H9 (cell line): ENCODE results near the gene ARHGAP8. TPM values are rescaled to one million over a fixed set of nuclear protein-coding genes. Genes with fewer than 3 reads are reported as not detected.

Source experiments
- DNase-seq: peaks from one replicate; pipeline ENCODE4 v3.0.0-alpha.2; 2017
- H2AFZ ChIP-seq: one replicate; pipeline ENCODE4 v1.6.1; 2013; ENCODE audit warnings: mild to moderate bottlenecking, low read length, control low read depth, moderate library complexity
- H2AK5ac ChIP-seq: 2 replicates; pipeline ENCODE4 v1.6.1; 2013; ENCODE audit warnings: low read length, control low read depth, mixed read lengths; ENCODE audit not compliant: insufficient read length
- H2BK120ac ChIP-seq: one replicate; pipeline ENCODE4 v1.6.1; 2013; ENCODE audit warnings: low read depth, mild to moderate bottlenecking, low read length, control low read depth, inconsistent platforms; ENCODE audit not compliant: poor library complexity, severe bottlenecking
- H2BK12ac ChIP-seq: 2 replicates; pipeline ENCODE4 v1.6.1; 2013; ENCODE audit warnings: low read length, control low read depth, mixed read lengths, low read depth; ENCODE audit not compliant: insufficient read length
- H2BK15ac ChIP-seq: 2 replicates; pipeline ENCODE4 v1.6.1; 2013; ENCODE audit warnings: low read depth, low read length, control low read depth
- H2BK20ac ChIP-seq: one replicate; pipeline ENCODE4 v1.6.1; 2013; ENCODE audit warnings: low read depth, mild to moderate bottlenecking, low read length, control low read depth, inconsistent platforms; ENCODE audit not compliant: poor library complexity, severe bottlenecking
- H2BK5ac ChIP-seq: 2 replicates; pipeline ENCODE4 v1.6.1; 2013; ENCODE audit warnings: low read length, control low read depth, mixed read lengths; ENCODE audit not compliant: insufficient read length
- H3K14ac ChIP-seq: 2 replicates; pipeline ENCODE4 v1.6.1; 2013; ENCODE audit warnings: low read length, control low read depth; ENCODE audit not compliant: insufficient read depth
- H3K18ac ChIP-seq: 2 replicates; pipeline ENCODE4 v1.6.1; 2013; ENCODE audit warnings: low read depth, mild to moderate bottlenecking, mixed read lengths, low read length, control low read depth; ENCODE audit not compliant: insufficient read length
- H3K23ac ChIP-seq: 2 replicates; pipeline ENCODE4 v1.6.1; 2013; ENCODE audit warnings: low read length, control low read depth, mixed read lengths, low read depth; ENCODE audit not compliant: insufficient read length
- H3K23me2 ChIP-seq: 2 replicates; pipeline ENCODE4 v1.6.1; 2013; ENCODE audit warnings: low read depth, mild to moderate bottlenecking, mixed read lengths, low read length, control low read depth; ENCODE audit not compliant: insufficient read length, poor library complexity, severe bottlenecking
- H3K27ac ChIP-seq: 2 replicates; pipeline ENCODE4 v1.5.1; 2013; ENCODE audit warnings: low read length, control low read depth, mixed read lengths, low read depth; ENCODE audit not compliant: insufficient read length
- H3K27me3 ChIP-seq: 2 replicates; pipeline ENCODE4 v1.6.1; 2013; ENCODE audit warnings: low read length, control low read depth, inconsistent platforms; ENCODE audit not compliant: insufficient read depth
- H3K4ac ChIP-seq: 2 replicates; pipeline ENCODE4 v1.6.1; 2013; ENCODE audit warnings: low read depth, mild to moderate bottlenecking, control low read depth, inconsistent platforms, low read length, moderate library complexity
- H3K4me1 ChIP-seq: 2 replicates; pipeline ENCODE4 v1.6.1; 2013; ENCODE audit warnings: low read length, control low read depth, inconsistent platforms; ENCODE audit not compliant: insufficient read depth
- H3K4me2 ChIP-seq: 2 replicates; pipeline ENCODE4 v1.6.1; 2013; ENCODE audit warnings: low read length, control low read depth, mixed read lengths; ENCODE audit not compliant: insufficient read length, insufficient read depth
- H3K56ac ChIP-seq: 2 replicates; pipeline ENCODE4 v1.6.1; 2013; ENCODE audit warnings: low read depth, mild to moderate bottlenecking, mixed read lengths, low read length, control low read depth; ENCODE audit not compliant: insufficient read length
- H3K79me1 ChIP-seq: 2 replicates; pipeline ENCODE4 v1.6.1; 2013; ENCODE audit warnings: low read depth, mild to moderate bottlenecking, moderate library complexity, low read length, control low read depth, inconsistent platforms; ENCODE audit not compliant: insufficient read depth, poor library complexity, severe bottlenecking
- H3K79me2 ChIP-seq: 2 replicates; pipeline ENCODE4 v1.6.1; 2013; ENCODE audit warnings: low read length, control low read depth, inconsistent platforms; ENCODE audit not compliant: insufficient read depth
- H3K9ac ChIP-seq: 2 replicates; pipeline ENCODE4 v1.6.1; 2013; ENCODE audit warnings: low read length, control low read depth, mixed read lengths; ENCODE audit not compliant: insufficient read length; ENCODE audit errors: extremely low read depth
- H3K9me3 ChIP-seq: one replicate; pipeline ENCODE4 v1.6.1; 2013; ENCODE audit warnings: low read depth, low read length, inconsistent platforms; ENCODE audit not compliant: control insufficient read depth
- H3T11ph ChIP-seq: one replicate; pipeline ENCODE4 v1.6.1; 2013; ENCODE audit warnings: mild to moderate bottlenecking, low read length, control low read depth, inconsistent platforms
- H4K20me1 ChIP-seq: one replicate; pipeline ENCODE4 v1.6.1; 2013; ENCODE audit not compliant: control insufficient read depth, insufficient read length, insufficient read depth
- H4K5ac ChIP-seq: 2 replicates; pipeline ENCODE4 v1.6.1; 2013; ENCODE audit warnings: low read depth, mild to moderate bottlenecking, mixed read lengths, low read length, control low read depth; ENCODE audit not compliant: insufficient read length
- H4K8ac ChIP-seq: replicated peaks from 2 replicates; pipeline ENCODE4 v1.6.1; 2013; ENCODE audit warnings: low read length, control low read depth, mixed read lengths, low read depth; ENCODE audit not compliant: insufficient read length
- H4K91ac ChIP-seq: 2 replicates; pipeline ENCODE4 v1.6.1; 2013; ENCODE audit warnings: low read depth, mild to moderate bottlenecking, moderate library complexity, mixed read lengths, low read length, control low read depth; ENCODE audit not compliant: insufficient read length
- H3K27ac Mint-ChIP-seq, 3 experiments: 2 replicates in 2 of 3; 3 replicates in 1 of 3; pipeline ENCODE4 v1.8.0; 2020 to 2021; ENCODE audit warnings: mixed read lengths in 3 of 3, mild to moderate bottlenecking in 1 of 3, moderate library complexity in 1 of 3
- H3K27me3 Mint-ChIP-seq: 2 replicates; pipeline ENCODE4 v1.8.0; 2021; ENCODE audit warnings: low read depth, mild to moderate bottlenecking, moderate library complexity, mixed read lengths
- H3K36me3 Mint-ChIP-seq, 3 experiments: 2 replicates in 2 of 3; 3 replicates in 1 of 3; pipeline ENCODE4 v1.8.0; 2020 to 2021; ENCODE audit warnings: low read depth in 3 of 3, mixed read lengths in 3 of 3; ENCODE audit not compliant: insufficient read depth in 1 of 3
- H3K4me1 Mint-ChIP-seq, 2 experiments: 2 replicates each; pipeline ENCODE4 v1.8.0; 2020; ENCODE audit warnings: mixed read lengths in 2 of 2
- H3K4me3 Mint-ChIP-seq, 2 experiments: 2 replicates in 1 of 2; 3 replicates in 1 of 2; pipeline ENCODE4 v1.8.0; 2020 to 2021; ENCODE audit warnings: mild to moderate bottlenecking in 2 of 2, mixed read lengths in 2 of 2, moderate library complexity in 1 of 2
- H3K9me3 Mint-ChIP-seq, 2 experiments: 2 replicates in 1 of 2; 3 replicates in 1 of 2; pipeline ENCODE4 v1.8.0; 2020; ENCODE audit warnings: mild to moderate bottlenecking in 2 of 2, mixed read lengths in 2 of 2, moderate library complexity in 1 of 2
- WGBS: extraction: QIAGEN DNeasy Blood & Tissue Kit; methylation state at CpG from one replicate; pipeline ENCODE4 v1.1.7; 2013; ENCODE audit warnings: missing lambda C conversion rate, low lambda C conversion rate, mixed read lengths; ENCODE audit not compliant: insufficient read length; ENCODE audit errors: extremely low coverage; 5-methylcytosine and 5-hydroxymethylcytosine counted together
- total RNA-seq: library from RNA; stranded (reverse); gene quantifications from 2 replicates; pipeline ENCODE4 v1.2.1, GENCODE V29; 2021
- TF ChIP-seq, protein P1 (sequence below): fragments of 200-600 bp; sonication (generic); conservative IDR thresholded peaks from 3 replicates; pipeline ENCODE4 v1.8.0; 2021; ENCODE audit warnings: antibody characterized with exemption, mild to moderate bottlenecking

The ARHGAP8 gene
- total RNA-seq, 1 experiment from 2014 or later, result 35.4 TPM

DNA sequence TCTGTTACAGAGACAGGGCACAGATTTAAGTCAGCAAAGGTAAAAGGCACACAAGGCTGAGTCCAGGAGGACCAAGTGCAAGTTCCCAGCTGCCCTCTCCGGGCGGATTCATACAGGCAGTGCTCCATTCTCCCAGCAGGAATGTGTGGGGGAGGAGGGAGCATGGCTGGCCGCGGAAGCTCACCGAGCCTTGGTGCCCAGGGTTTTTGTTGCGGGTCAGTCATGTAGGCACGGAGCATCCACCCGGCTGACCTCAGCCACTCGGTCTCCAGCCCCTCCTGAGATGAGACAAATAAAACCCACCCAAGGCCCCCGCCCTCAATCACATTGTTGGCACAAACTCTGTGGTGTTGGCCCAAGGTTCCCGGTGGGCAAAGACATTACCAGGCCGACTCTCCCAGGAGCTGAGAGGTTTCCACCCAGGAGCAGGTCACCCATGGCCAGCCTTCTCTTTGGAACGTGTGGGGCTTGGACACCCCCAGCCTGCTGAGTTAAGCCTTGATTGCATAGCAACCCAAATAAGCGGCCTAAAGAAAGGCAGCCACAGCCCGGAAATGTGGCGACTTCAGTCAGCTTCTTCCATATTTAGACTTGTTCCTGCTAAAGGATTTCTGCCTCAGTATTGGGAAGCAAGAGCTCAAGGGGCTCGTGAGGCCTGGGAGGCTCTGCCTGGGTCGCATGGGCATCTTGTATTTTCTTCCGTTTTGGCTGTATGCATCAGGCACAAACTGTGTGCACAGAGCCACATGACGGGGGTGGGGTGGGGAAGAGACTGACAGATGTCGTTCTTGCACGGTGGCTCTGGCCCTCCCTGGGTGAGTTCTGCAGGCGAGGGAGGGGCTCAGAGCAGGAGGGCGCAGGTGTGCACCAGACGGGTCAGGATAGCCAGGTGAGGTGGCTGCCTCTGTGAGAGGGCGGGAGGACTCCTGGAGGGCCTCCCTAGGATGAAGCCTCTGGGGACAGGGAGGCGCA is 63.0 kb downstream of the ARHGAP8 start:
- H2AFZ ChIP-seq, result no peak overlapping the region
- H3K9me3 Mint-ChIP-seq, result peaks cover 6 to 12% of the 10 kb centered on the region in 2 experiments; a peak in 2 of 5 replicates
- peaks cover 6% of the 10 kb centered on the region for H3K9me3 ChIP-seq
- peaks cover 26 to 38% (median 27%) of the 10 kb centered on the region in 3 experiments; a peak in 6 of 7 replicates for H3K36me3 Mint-ChIP-seq
- no peak overlapping the region for H3K56ac ChIP-seq
- no peak overlapping the region for H2AK5ac ChIP-seq
- no peaks in the 10 kb centered on the region for H3K23me2 ChIP-seq
- H3K14ac ChIP-seq, result no peak overlapping the region; the same call in 1 of the 2 replicates
- TF ChIP-seq, protein P1, sequence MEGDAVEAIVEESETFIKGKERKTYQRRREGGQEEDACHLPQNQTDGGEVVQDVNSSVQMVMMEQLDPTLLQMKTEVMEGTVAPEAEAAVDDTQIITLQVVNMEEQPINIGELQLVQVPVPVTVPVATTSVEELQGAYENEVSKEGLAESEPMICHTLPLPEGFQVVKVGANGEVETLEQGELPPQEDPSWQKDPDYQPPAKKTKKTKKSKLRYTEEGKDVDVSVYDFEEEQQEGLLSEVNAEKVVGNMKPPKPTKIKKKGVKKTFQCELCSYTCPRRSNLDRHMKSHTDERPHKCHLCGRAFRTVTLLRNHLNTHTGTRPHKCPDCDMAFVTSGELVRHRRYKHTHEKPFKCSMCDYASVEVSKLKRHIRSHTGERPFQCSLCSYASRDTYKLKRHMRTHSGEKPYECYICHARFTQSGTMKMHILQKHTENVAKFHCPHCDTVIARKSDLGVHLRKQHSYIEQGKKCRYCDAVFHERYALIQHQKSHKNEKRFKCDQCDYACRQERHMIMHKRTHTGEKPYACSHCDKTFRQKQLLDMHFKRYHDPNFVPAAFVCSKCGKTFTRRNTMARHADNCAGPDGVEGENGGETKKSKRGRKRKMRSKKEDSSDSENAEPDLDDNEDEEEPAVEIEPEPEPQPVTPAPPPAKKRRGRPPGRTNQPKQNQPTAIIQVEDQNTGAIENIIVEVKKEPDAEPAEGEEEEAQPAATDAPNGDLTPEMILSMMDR, result no peak
- H4K8ac ChIP-seq, result no peak overlapping the region
- no peak overlapping the region for H3T11ph ChIP-seq
- no peak overlapping the region for H4K5ac ChIP-seq
- H2BK12ac ChIP-seq, result no peak overlapping the region
- H3K4ac ChIP-seq, result no peak overlapping the region
- H3K27ac ChIP-seq, result no peak overlapping the region
- no peak overlapping the region for H3K23ac ChIP-seq
- H3K9ac ChIP-seq, result no peak overlapping the region
- no peaks in the 10 kb centered on the region for H4K20me1 ChIP-seq
- H3K27ac Mint-ChIP-seq, result peak overlapping the region in 2 of 3 experiments; percentile 34 to 67; a peak in 3 of 7 replicates
- H3K27me3 ChIP-seq, result no peaks in the 10 kb centered on the region
- H3K79me1 ChIP-seq, result no peaks in the 10 kb centered on the region
- H3K18ac ChIP-seq, result no peak overlapping the region
- peaks cover 3% of the 10 kb centered on the region; the same call in 1 of the 2 replicates for H3K4me1 ChIP-seq
- H3K4me1 Mint-ChIP-seq, result peaks cover 11 to 19% of the 10 kb centered on the region in 2 experiments
- H2BK5ac ChIP-seq, result no peak overlapping the region
- no peak for DNase-seq
- no peak overlapping the region for H3K4me2 ChIP-seq
- no peaks in the 10 kb centered on the region for H3K27me3 Mint-ChIP-seq
- no peak overlapping the region for H2BK15ac ChIP-seq
- H3K79me2 ChIP-seq, result no peaks in the 10 kb centered on the region
- no peak overlapping the region for H2BK120ac ChIP-seq
- no peak overlapping the region; a peak in 1 of 5 replicates for H3K4me3 Mint-ChIP-seq
- WGBS, result no CpG with 5 or more reads among the region's 27 CpGs
- H2BK20ac ChIP-seq, result no peak overlapping the region
- no peak overlapping the region for H4K91ac ChIP-seq
